Epidermal melanocyte (primary cell): ENCODE results near the gene FRMPD2.
"Not testable (repeated sequence)": the region's sequence is repeated elsewhere in the genome, so short reads cannot be mapped to it uniquely, and the experiment has no call there.

Experiments used
- DNase-seq: peaks from one replicate; pipeline ENCODE4 v3.0.0; 2011; ENCODE audit warnings: low spot score; ENCODE audit not compliant: insufficient read length

FRMPD2 gene

GRCh38 chr10:48233559-48234005 lies 40.9 kb downstream of the FRMPD2 start:
- DNase-seq = no peak

GRCh38 chr10:48232717-48233447 lies 41.6 kb downstream of the FRMPD2 start:
- DNase-seq = no peak

GRCh38 chr10:48231699-48232315 lies 42.7 kb downstream of the FRMPD2 start:
- no peak for DNase-seq

GRCh38 chr10:48231178-48231577 lies 43.3 kb downstream of the FRMPD2 start:
- DNase-seq = no peak

- no peak for DNase-seq
These were observed 47.3 kb downstream of the FRMPD2 start for GRCh38 chr10:48227213-48227612.

GRCh38 chr10:48224979-48225560 lies 49.4 kb downstream of the FRMPD2 start:
- no peak for DNase-seq

GRCh38 chr10:48224296-48224695 lies 50.2 kb downstream of the FRMPD2 start:
- no peak for DNase-seq

GRCh38 chr10:48221814-48222213 lies 52.7 kb downstream of the FRMPD2 start:
- DNase-seq = no peak

- not testable (repeated sequence) for DNase-seq
These were observed 53.5 kb downstream of the FRMPD2 start for GRCh38 chr10:48221031-48221430.

- no peak for DNase-seq
These were observed 55.3 kb downstream of the FRMPD2 start for GRCh38 chr10:48219194-48219593.

GRCh38 chr10:48216744-48217143 lies 57.8 kb downstream of the FRMPD2 start:
- DNase-seq = no peak

GRCh38 chr10:48216204-48216505 lies 58.3 kb downstream of the FRMPD2 start:
- no peak for DNase-seq

GRCh38 chr10:48215486-48216203 lies 58.9 kb downstream of the FRMPD2 start:
- DNase-seq = peak; percentile 16

GRCh38 chr10:48214716-48215485 lies 59.6 kb downstream of the FRMPD2 start:
- DNase-seq = no peak

- no peak for DNase-seq
These were observed 61.4 kb downstream of the FRMPD2 start for GRCh38 chr10:48213047-48213446.

- no peak for DNase-seq
These were observed 62.7 kb downstream of the FRMPD2 start for GRCh38 chr10:48211777-48212176.

GRCh38 chr10:48210966-48211365 lies 63.5 kb downstream of the FRMPD2 start:
- DNase-seq = no peak

GRCh38 chr10:48210391-48210790 lies 64.1 kb downstream of the FRMPD2 start:
- DNase-seq = no peak

GRCh38 chr10:48209241-48209640 lies 65.3 kb downstream of the FRMPD2 start:
- no peak for DNase-seq

- no peak for DNase-seq
These were observed 66.6 kb downstream of the FRMPD2 start for GRCh38 chr10:48207853-48208252.

GRCh38 chr10:48206482-48207250 lies 67.8 kb downstream of the FRMPD2 start:
- no peak for DNase-seq
